ENCODE measurements around the gene GLS.

GRCh38 chr2:190947141-190947540 is 66.5 kb downstream of the GLS start:
- no peak for TF ChIP-seq ZNF843 (tag by site-specific recombination; IDR thresholded peaks at IDR 0.05)
- TF ChIP-seq ZBTB8A (tag by site-specific recombination; IDR thresholded peaks at IDR 0.05): no peak
- no peak for TF ChIP-seq CTCF (tag by site-specific recombination; IDR thresholded peaks at IDR 0.05)
- no peak for TF ChIP-seq ZBTB17 (tag by site-specific recombination; IDR thresholded peaks at IDR 0.05)
- no peak for TF ChIP-seq ZNF830 (tag by site-specific recombination; IDR thresholded peaks at IDR 0.05; ENCODE audit: low read depth)
- TF ChIP-seq YY1 (tag by site-specific recombination; IDR thresholded peaks at IDR 0.05): no peak
- no peak for TF ChIP-seq ZNF473 (tag by site-specific recombination; IDR thresholded peaks at IDR 0.05)
- no peak for TF ChIP-seq ZNF302 (tag by site-specific recombination; IDR thresholded peaks at IDR 0.05; ENCODE audit: low read depth)
- no peak for TF ChIP-seq ZNF311 (tag by site-specific recombination; IDR thresholded peaks at IDR 0.05; ENCODE audit: borderline replicate concordance)
- no peak for TF ChIP-seq ZSCAN23 (tag by site-specific recombination; IDR thresholded peaks at IDR 0.05)

Measured in HEK293 (cell line).